NCI-H1930 (cell line): ENCODE measurements around the gene SERPINE1.
A peak's percentile ranks its signal among the peaks of the same experiment; 100 is the strongest.
"Not testable (repeated sequence)": the region's sequence is repeated elsewhere in the genome, so short reads cannot be mapped to it uniquely, and the experiment has no call there.

Experiments
- DNase-seq, 2 experiments: peaks; one replicate each; lab custom pipeline; 2025; lab: John Stamatoyannopoulos, UW

Gene SERPINE1

GRCh38 chr7:101124376-101125056 is 2.4 kb upstream of the SERPINE1 start:
- no peak for DNase-seq

- DNase-seq = no peak
Measured at GRCh38 chr7:101125989-101126650, 784 bp upstream of the SERPINE1 start.

- no peak for DNase-seq
Measured at GRCh38 chr7:101127460-101128039, 646 bp downstream of the SERPINE1 start.

- DNase-seq = no peak
Measured at GRCh38 chr7:101128040-101128834, 1.3 kb downstream of the SERPINE1 start.

GRCh38 chr7:101129603-101130117 is 2.8 kb downstream of the SERPINE1 start:
- no peak for DNase-seq

GRCh38 chr7:101132626-101133600 is 6.0 kb downstream of the SERPINE1 start:
- DNase-seq = not testable (repeated sequence)

- no peak for DNase-seq
Measured at GRCh38 chr7:101133621-101134398, 6.9 kb downstream of the SERPINE1 start.

- DNase-seq = no peak
Measured at GRCh38 chr7:101134399-101134980, 7.6 kb downstream of the SERPINE1 start.

GRCh38 chr7:101137651-101138212 is 10.8 kb downstream of the SERPINE1 start:
- no peak for DNase-seq

GRCh38 chr7:101138213-101138870 is 11.4 kb downstream of the SERPINE1 start:
- DNase-seq = peak; percentile 37 to 63

GRCh38 chr7:101140339-101140699 is 13.4 kb downstream of the SERPINE1 start:
- DNase-seq = no peak

- no peak for DNase-seq
Measured at GRCh38 chr7:101140746-101141382, 14.0 kb downstream of the SERPINE1 start.

GRCh38 chr7:101151908-101152651 is 25.2 kb downstream of the SERPINE1 start:
- DNase-seq = no peak

GRCh38 chr7:101153969-101154692 is 27.2 kb downstream of the SERPINE1 start, which contains the start of gene AP1S1:
AP1S1 (plus strand) TSS chr7:101154476; CDS start chr7:101154515, 39 bp downstream.
- peak; percentile 96 to 98 for DNase-seq

- no peak for DNase-seq
Measured at GRCh38 chr7:101154693-101155102, 27.8 kb downstream of the SERPINE1 start.

GRCh38 chr7:101155303-101155702 is 28.4 kb downstream of the SERPINE1 start:
- no peak for DNase-seq

GRCh38 chr7:101156277-101156676 is 29.4 kb downstream of the SERPINE1 start:
- no peak for DNase-seq
